LNCAP (cell line): ENCODE results near the gene PTGER3.

ENCODE experiments used
- TF ChIP-seq, protein P1 (sequence below): fragments of 450-650 bp; IDR thresholded peaks from 2 replicates; pipeline ENCODE4 v1.5.1; 2017; ENCODE audit warnings: mild to moderate bottlenecking

The PTGER3 gene

GRCh38 chr1:71037829-71038620, 9.6 kb downstream of the PTGER3 start:
- TF ChIP-seq, protein P1, sequence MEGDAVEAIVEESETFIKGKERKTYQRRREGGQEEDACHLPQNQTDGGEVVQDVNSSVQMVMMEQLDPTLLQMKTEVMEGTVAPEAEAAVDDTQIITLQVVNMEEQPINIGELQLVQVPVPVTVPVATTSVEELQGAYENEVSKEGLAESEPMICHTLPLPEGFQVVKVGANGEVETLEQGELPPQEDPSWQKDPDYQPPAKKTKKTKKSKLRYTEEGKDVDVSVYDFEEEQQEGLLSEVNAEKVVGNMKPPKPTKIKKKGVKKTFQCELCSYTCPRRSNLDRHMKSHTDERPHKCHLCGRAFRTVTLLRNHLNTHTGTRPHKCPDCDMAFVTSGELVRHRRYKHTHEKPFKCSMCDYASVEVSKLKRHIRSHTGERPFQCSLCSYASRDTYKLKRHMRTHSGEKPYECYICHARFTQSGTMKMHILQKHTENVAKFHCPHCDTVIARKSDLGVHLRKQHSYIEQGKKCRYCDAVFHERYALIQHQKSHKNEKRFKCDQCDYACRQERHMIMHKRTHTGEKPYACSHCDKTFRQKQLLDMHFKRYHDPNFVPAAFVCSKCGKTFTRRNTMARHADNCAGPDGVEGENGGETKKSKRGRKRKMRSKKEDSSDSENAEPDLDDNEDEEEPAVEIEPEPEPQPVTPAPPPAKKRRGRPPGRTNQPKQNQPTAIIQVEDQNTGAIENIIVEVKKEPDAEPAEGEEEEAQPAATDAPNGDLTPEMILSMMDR, result no peak

GRCh38 chr1:71037066-71037465, 10.6 kb downstream of the PTGER3 start:
- TF ChIP-seq, protein P1, result no peak

- TF ChIP-seq, protein P1, result no peak
These were observed 14.5 kb downstream of the PTGER3 start for GRCh38 chr1:71033136-71033535.

- TF ChIP-seq, protein P1, result no peak
These were observed 16.2 kb downstream of the PTGER3 start for GRCh38 chr1:71031426-71031825.

DNA sequence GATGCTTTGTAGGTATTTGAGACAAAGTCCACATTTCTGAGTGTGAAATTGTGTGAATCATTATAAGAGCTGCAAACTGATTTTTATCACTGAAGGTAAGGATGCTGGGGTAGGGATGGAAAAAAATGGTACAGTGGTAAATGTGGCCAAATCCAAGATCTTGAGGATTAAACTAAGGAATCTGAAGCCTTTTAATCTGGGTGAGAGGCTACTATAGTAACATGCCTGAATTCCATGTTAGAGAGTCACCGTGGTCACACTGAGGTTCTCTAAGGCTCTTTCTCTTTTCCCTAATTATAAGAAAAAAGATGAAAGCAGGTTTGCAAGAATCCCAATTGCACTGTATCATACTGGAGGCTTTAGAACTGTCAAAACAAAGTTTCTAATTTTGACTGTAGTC, 17.6 kb downstream of the PTGER3 start:
- TF ChIP-seq, protein P1, result no peak

- TF ChIP-seq, protein P1, result no peak
These were observed 18.6 kb downstream of the PTGER3 start for GRCh38 chr1:71028981-71029380.

GRCh38 chr1:71027991-71028390, 19.6 kb downstream of the PTGER3 start:
- TF ChIP-seq, protein P1, result no peak
